WI38 (cell line): Measurements from ENCODE around the gene TNNT2.

ENCODE experiments used
- H3K4me3 ChIP-seq: 2 replicates; pipeline ENCODE4 v1.5.1; 2011; ENCODE audit warnings: low read depth, mild to moderate bottlenecking, control low read depth, low read length
- CTCF ChIP-seq: IDR thresholded peaks from 2 replicates; pipeline ENCODE4 v1.5.1; 2012; ENCODE audit warnings: low read depth, mild to moderate bottlenecking, control low read depth, low read length

The TNNT2 gene

GRCh38 chr1:201324306-201324705, 53.2 kb downstream of the TNNT2 start:
- TF ChIP-seq CTCF = no peak
- H3K4me3 ChIP-seq = no peak overlapping the region

- H3K4me3 ChIP-seq = no peak overlapping the region
- TF ChIP-seq CTCF = no peak
Observed at GRCh38 chr1:201322653-201323510, 54.6 kb downstream of the TNNT2 start.

- TF ChIP-seq CTCF = no peak
- H3K4me3 ChIP-seq = no peak overlapping the region
Observed at GRCh38 chr1:201321826-201322390, 55.6 kb downstream of the TNNT2 start.

- no peak overlapping the region for H3K4me3 ChIP-seq
- TF ChIP-seq CTCF = no peak
Observed at GRCh38 chr1:201320168-201320788, 57.2 kb downstream of the TNNT2 start.

GRCh38 chr1:201319631-201320030, 57.8 kb downstream of the TNNT2 start:
- no peak for TF ChIP-seq CTCF
- H3K4me3 ChIP-seq = no peak overlapping the region

- no peak overlapping the region for H3K4me3 ChIP-seq
- TF ChIP-seq CTCF = no peak
Observed at GRCh38 chr1:201318504-201319340, 58.8 kb downstream of the TNNT2 start.
